ENCODE results near the gene PDLIM3.

GRCh38 chr4:185576962-185577950 is 41.9 kb upstream of the PDLIM3 start:
- TF ChIP-seq CTCF (IDR thresholded peaks at IDR 0.05) (no peak), POLR2A (IDR thresholded peaks at IDR 0.05) (no peak)

Data from uterus (tissue), 2 donors.